Kidney tubule cell (primary cell): ENCODE data around the gene AMFR.

Experiments
- DNase-seq: peaks from one replicate; pipeline ENCODE4 v3.0.0-alpha.2; 2018; ENCODE audit warnings: low spot score

AMFR gene

GRCh38 chr16:56425439-56425832 lies at the start of gene AMFR:
Gene AMFR (minus strand): TSS chr16:56425545. CDS start chr16:56425327, 218 bp downstream.
- peak; percentile 88 for DNase-seq

- DNase-seq = no peak
These were observed 45.3 kb upstream of the AMFR start for GRCh38 chr16:56470666-56471065.

GRCh38 chr16:56470232-56470631 lies 44.9 kb upstream of the AMFR start:
- DNase-seq = no peak

- no peak for DNase-seq
These were observed 44.4 kb upstream of the AMFR start for GRCh38 chr16:56469748-56470147.

GRCh38 chr16:56468800-56469199 lies 43.5 kb upstream of the AMFR start:
- DNase-seq = no peak

GRCh38 chr16:56466344-56466743 lies 41.0 kb upstream of the AMFR start:
- DNase-seq = no peak

GRCh38 chr16:56463153-56463552 lies 37.8 kb upstream of the AMFR start:
- DNase-seq = no peak

- no peak for DNase-seq
These were observed 36.9 kb upstream of the AMFR start for GRCh38 chr16:56462064-56462796.

- DNase-seq = no peak
These were observed 34.8 kb upstream of the AMFR start for GRCh38 chr16:56460101-56460500.

GRCh38 chr16:56457927-56458470 lies 32.7 kb upstream of the AMFR start:
- no peak for DNase-seq

GRCh38 chr16:56451753-56452689 lies 26.7 kb upstream of the AMFR start:
- DNase-seq = peak; percentile 68

- DNase-seq = peak; percentile 98
These were observed 25.8 kb upstream of the AMFR start, which contains the start of the genes NUDT21 and OGFOD1 for GRCh38 chr16:56450986-56451752. Gene NUDT21 (minus strand): TSS chr16:56451332. CDS start chr16:56451202, 130 bp downstream. Gene OGFOD1 (plus strand): TSS chr16:56451554. CDS start chr16:56451613, 59 bp downstream.

GRCh38 chr16:56450275-56450985 lies 25.1 kb upstream of the AMFR start:
- DNase-seq = no peak

GRCh38 chr16:56448005-56448404 lies 22.7 kb upstream of the AMFR start:
- no peak for DNase-seq

- no peak for DNase-seq
These were observed 21.9 kb upstream of the AMFR start for GRCh38 chr16:56447286-56447685.

- DNase-seq = no peak
These were observed 12.7 kb upstream of the AMFR start for GRCh38 chr16:56438038-56438437.

- no peak for DNase-seq
These were observed 10.9 kb upstream of the AMFR start for GRCh38 chr16:56436258-56436657.

GRCh38 chr16:56428091-56428490 lies 2.7 kb upstream of the AMFR start:
- no peak for DNase-seq

- DNase-seq = peak; percentile 76
These were observed 1.2 kb upstream of the AMFR start for GRCh38 chr16:56426585-56426984.

GRCh38 chr16:56424791-56425438 lies 430 bp downstream of the AMFR start:
- no peak for DNase-seq

- DNase-seq = no peak
These were observed 961 bp downstream of the AMFR start for GRCh38 chr16:56424404-56424764.
